AG09309 (cell line): ENCODE data around the gene PEX3.

Experiments used
- DNase-seq: peaks from one replicate; pipeline ENCODE4 v3.0.0-alpha.2; 2010; ENCODE audit warnings: low read depth
- H3K4me3 ChIP-seq: 2 replicates; pipeline ENCODE4 v1.5.1; 2011; ENCODE audit warnings: mild to moderate bottlenecking, low read depth, low read length, moderate library complexity; ENCODE audit not compliant: control insufficient read depth
- TF ChIP-seq, protein P1 (sequence below): IDR thresholded peaks from 2 replicates; pipeline ENCODE4 v1.5.1; 2011; ENCODE audit warnings: mild to moderate bottlenecking, low read depth, low read length, inconsistent platforms; ENCODE audit not compliant: insufficient read depth, control insufficient read depth; ENCODE audit errors: missing control alignments

The PEX3 gene

DNA sequence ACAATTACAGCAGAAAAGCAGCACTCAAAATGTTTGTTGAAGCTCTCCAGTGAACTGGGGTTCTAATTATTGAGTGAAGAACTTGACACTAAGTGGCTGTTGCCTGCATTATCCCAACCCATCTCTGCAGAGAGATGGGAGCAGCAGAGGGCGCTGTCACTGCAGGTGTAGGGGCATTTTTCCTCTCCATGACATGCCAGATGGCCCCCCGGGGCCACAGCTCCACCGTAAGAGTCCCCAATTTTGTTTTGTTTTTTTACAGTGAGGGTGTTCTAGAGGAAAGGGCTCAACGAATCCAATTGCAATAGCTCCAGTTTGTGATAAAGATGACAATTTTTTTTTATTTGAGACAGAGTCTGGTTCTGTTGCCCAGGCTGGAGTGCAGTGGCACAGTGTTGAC is 62.8 kb downstream of the PEX3 start:
- DNase-seq: no peak
- TF ChIP-seq, protein P1, sequence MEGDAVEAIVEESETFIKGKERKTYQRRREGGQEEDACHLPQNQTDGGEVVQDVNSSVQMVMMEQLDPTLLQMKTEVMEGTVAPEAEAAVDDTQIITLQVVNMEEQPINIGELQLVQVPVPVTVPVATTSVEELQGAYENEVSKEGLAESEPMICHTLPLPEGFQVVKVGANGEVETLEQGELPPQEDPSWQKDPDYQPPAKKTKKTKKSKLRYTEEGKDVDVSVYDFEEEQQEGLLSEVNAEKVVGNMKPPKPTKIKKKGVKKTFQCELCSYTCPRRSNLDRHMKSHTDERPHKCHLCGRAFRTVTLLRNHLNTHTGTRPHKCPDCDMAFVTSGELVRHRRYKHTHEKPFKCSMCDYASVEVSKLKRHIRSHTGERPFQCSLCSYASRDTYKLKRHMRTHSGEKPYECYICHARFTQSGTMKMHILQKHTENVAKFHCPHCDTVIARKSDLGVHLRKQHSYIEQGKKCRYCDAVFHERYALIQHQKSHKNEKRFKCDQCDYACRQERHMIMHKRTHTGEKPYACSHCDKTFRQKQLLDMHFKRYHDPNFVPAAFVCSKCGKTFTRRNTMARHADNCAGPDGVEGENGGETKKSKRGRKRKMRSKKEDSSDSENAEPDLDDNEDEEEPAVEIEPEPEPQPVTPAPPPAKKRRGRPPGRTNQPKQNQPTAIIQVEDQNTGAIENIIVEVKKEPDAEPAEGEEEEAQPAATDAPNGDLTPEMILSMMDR: peak; percentile 49
- H3K4me3 ChIP-seq: no peak overlapping the region

GRCh38 chr6:143515061-143515760 is 64.6 kb downstream of the PEX3 start:
- TF ChIP-seq, protein P1: no peak
- H3K4me3 ChIP-seq: no peak overlapping the region
- no peak for DNase-seq

- H3K4me3 ChIP-seq: no peak overlapping the region
- no peak for DNase-seq
- TF ChIP-seq, protein P1: no peak
These were observed 65.3 kb downstream of the PEX3 start for GRCh38 chr6:143515766-143516355.

- no peak overlapping the region for H3K4me3 ChIP-seq
- no peak for DNase-seq
- TF ChIP-seq, protein P1: no peak
These were observed 66.3 kb downstream of the PEX3 start for GRCh38 chr6:143516690-143517446.

GRCh38 chr6:143517447-143517773 is 66.8 kb downstream of the PEX3 start:
- DNase-seq: no peak
- TF ChIP-seq, protein P1: no peak
- no peak overlapping the region for H3K4me3 ChIP-seq

DNA sequence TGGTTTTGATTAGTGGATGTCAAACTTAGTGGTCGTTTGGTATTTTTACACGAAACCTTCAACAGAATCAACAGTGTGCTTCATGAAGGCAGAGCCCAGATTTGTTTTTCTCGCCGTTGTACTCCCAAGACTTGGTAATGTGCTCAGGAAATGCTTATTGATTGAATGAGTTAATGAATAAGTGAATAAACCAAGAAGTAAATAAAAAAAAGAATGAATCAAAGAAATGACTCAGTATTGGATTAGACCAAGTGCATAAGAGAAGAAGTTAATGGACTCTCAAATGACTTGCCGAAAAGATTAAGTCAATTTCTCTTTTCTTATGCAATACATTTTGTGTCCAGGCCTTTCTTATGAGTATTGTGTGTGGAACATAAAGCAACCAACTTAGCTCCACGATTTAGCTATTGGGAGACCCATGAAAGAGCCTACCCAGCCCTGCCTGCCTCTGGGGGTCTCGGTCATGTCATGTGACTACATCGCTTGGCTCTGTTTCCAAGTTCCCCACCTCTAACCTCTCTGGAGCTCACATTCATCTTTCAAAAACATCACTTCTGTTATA is 71.5 kb downstream of the PEX3 start:
- TF ChIP-seq, protein P1: no peak
- DNase-seq: no peak
- no peak overlapping the region for H3K4me3 ChIP-seq
